ENCODE measurements around the gene CAND2. TPM values are rescaled to one million over a fixed set of nuclear protein-coding genes. Genes with fewer than 3 reads are reported as not detected.
A peak's percentile ranks its signal among the peaks of the same experiment; 100 is the strongest.

Gene CAND2
- total RNA-seq, 5 donors from 2014 or later (not counting 1 experiment from before 2014, with no cell fraction given) = 2.1 to 5.9 (median 3.2) TPM

GRCh38 chr3:12768579-12769527, 27.6 kb upstream of the CAND2 start:
- Histone ChIP-seq H3K4me1 (ENCODE audit: control insufficient read depth in 1 of 2, extremely low read depth in 1 of 2, insufficient read depth in 2 of 2, low read length in 2 of 2) (no peaks in the 10 kb centered on the region), H3K9me3 (no peaks in the 10 kb centered on the region), H3K27ac (ENCODE audit: low read length) (no peak overlapping the region), H3K4me3 (ENCODE audit: control insufficient read depth in 1 of 2, extremely low read depth in 1 of 2, low read length in 1 of 2) (no peak overlapping the region), H3K36me3 (ENCODE audit: control insufficient read depth in 2 of 2, extremely low read depth in 1 of 2, insufficient read depth in 1 of 2, low read length in 1 of 2) (no peaks in the 10 kb centered on the region), H3K27me3 (replicated peaks in 1 of 2; ENCODE audit: control insufficient read depth in 2 of 2, extremely low read depth in 1 of 2, insufficient read depth in 2 of 2, low read length in 1 of 2) (peaks cover 0 to 13% of the 10 kb centered on the region in 2 experiments)
- no peak for ATAC-seq (replicated peaks in 1 of 4)
- ChIA-PET CTCF (no interaction called here), POLR2A (no interaction called here)
- H3K4me3 Mint-ChIP-seq = no peak overlapping the region
- peaks cover 4 to 8% (median 7%) of the 10 kb centered on the region in 3 donors for H3K4me1 Mint-ChIP-seq
- no peaks in the 10 kb centered on the region for H3K9me3 Mint-ChIP-seq
- 93% methylated on average over 30 of the region's 54 CpGs for WGBS (ENCODE audit: insufficient coverage)
- no peak for DNase-seq
- H3K36me3 Mint-ChIP-seq = no peaks in the 10 kb centered on the region
- H3K27ac Mint-ChIP-seq = no peak overlapping the region
- peaks cover 0 to 4% of the 10 kb centered on the region in 2 donors for H3K27me3 Mint-ChIP-seq

GRCh38 chr3:12769761-12770160, 26.7 kb upstream of the CAND2 start:
- Histone ChIP-seq H3K9me3 (no peaks in the 10 kb centered on the region), H3K36me3 (ENCODE audit: control insufficient read depth in 2 of 2, extremely low read depth in 1 of 2, insufficient read depth in 1 of 2, low read length in 1 of 2) (no peaks in the 10 kb centered on the region), H3K27me3 (replicated peaks in 1 of 2; ENCODE audit: control insufficient read depth in 2 of 2, extremely low read depth in 1 of 2, insufficient read depth in 2 of 2, low read length in 1 of 2) (peaks cover 0 to 17% of the 10 kb centered on the region in 2 experiments), H3K27ac (ENCODE audit: low read length) (no peak overlapping the region), H3K4me3 (ENCODE audit: control insufficient read depth in 1 of 2, extremely low read depth in 1 of 2, low read length in 1 of 2) (no peak overlapping the region), H3K4me1 (ENCODE audit: control insufficient read depth in 1 of 2, extremely low read depth in 1 of 2, insufficient read depth in 2 of 2, low read length in 2 of 2) (no peaks in the 10 kb centered on the region)
- Mint-ChIP-seq H3K4me1 (peaks cover 4 to 8% (median 7%) of the 10 kb centered on the region in 3 donors), H3K36me3 (no peaks in the 10 kb centered on the region), H3K4me3 (no peak overlapping the region), H3K9me3 (no peaks in the 10 kb centered on the region), H3K27me3 (peaks cover 4 to 6% of the 10 kb centered on the region in 2 donors), H3K27ac (no peak overlapping the region)
- ATAC-seq (replicated peaks in 1 of 4) (no peak), DNase-seq (no peak)
- WGBS (ENCODE audit: insufficient coverage) = no CpG with 5 or more reads among the region's 2 CpGs
- POLR2A ChIA-PET = no interaction called here
- CTCF ChIA-PET = no interaction called here

- peaks cover 4 to 8% (median 7%) of the 10 kb centered on the region in 3 donors for H3K4me1 Mint-ChIP-seq
- 79% methylated on average over 8 of the region's 9 CpGs for WGBS (ENCODE audit: insufficient coverage)
- H3K27me3 ChIP-seq (replicated peaks in 1 of 2; ENCODE audit: control insufficient read depth in 2 of 2, extremely low read depth in 1 of 2, insufficient read depth in 2 of 2, low read length in 1 of 2) = peaks cover 0 to 22% of the 10 kb centered on the region in 2 experiments
- no peaks in the 10 kb centered on the region for H3K9me3 ChIP-seq
- H3K27ac Mint-ChIP-seq = no peak overlapping the region
- no peak for DNase-seq
- ChIA-PET CTCF (no interaction called here), POLR2A (no interaction called here)
- H3K4me3 Mint-ChIP-seq = no peak overlapping the region
- no peak overlapping the region for H3K4me3 ChIP-seq (ENCODE audit: control insufficient read depth in 1 of 2, extremely low read depth in 1 of 2, low read length in 1 of 2)
- H3K4me1 ChIP-seq (ENCODE audit: control insufficient read depth in 1 of 2, extremely low read depth in 1 of 2, insufficient read depth in 2 of 2, low read length in 2 of 2) = no peaks in the 10 kb centered on the region
- no peaks in the 10 kb centered on the region for H3K9me3 Mint-ChIP-seq
- H3K27ac ChIP-seq (ENCODE audit: low read length) = no peak overlapping the region
- H3K27me3 Mint-ChIP-seq = peaks cover 6% of the 10 kb centered on the region in 2 donors
- H3K36me3 ChIP-seq (ENCODE audit: control insufficient read depth in 2 of 2, extremely low read depth in 1 of 2, insufficient read depth in 1 of 2, low read length in 1 of 2) = no peaks in the 10 kb centered on the region
- no peaks in the 10 kb centered on the region for H3K36me3 Mint-ChIP-seq
- ATAC-seq (replicated peaks in 1 of 4) = no peak
These were observed 25.2 kb upstream of the CAND2 start for GRCh38 chr3:12771236-12771635.

GRCh38 chr3:12772462-12772861, 24.0 kb upstream of the CAND2 start:
- peaks cover 0 to 22% of the 10 kb centered on the region in 2 experiments for H3K27me3 ChIP-seq (replicated peaks in 1 of 2; ENCODE audit: control insufficient read depth in 2 of 2, extremely low read depth in 1 of 2, insufficient read depth in 2 of 2, low read length in 1 of 2)
- Mint-ChIP-seq H3K9me3 (no peaks in the 10 kb centered on the region), H3K36me3 (no peaks in the 10 kb centered on the region), H3K4me1 (peaks cover 4 to 8% (median 7%) of the 10 kb centered on the region in 3 donors), H3K4me3 (no peak overlapping the region), H3K27me3 (peaks cover 6 to 13% of the 10 kb centered on the region in 2 donors), H3K27ac (no peak overlapping the region)
- no peaks in the 10 kb centered on the region for H3K9me3 ChIP-seq
- H3K36me3 ChIP-seq (ENCODE audit: control insufficient read depth in 2 of 2, extremely low read depth in 1 of 2, insufficient read depth in 1 of 2, low read length in 1 of 2) = no peaks in the 10 kb centered on the region
- DNase-seq (no peak), ATAC-seq (replicated peaks in 1 of 4) (no peak)
- no CpG with 5 or more reads among the region's 5 CpGs for WGBS (ENCODE audit: insufficient coverage)
- no peak overlapping the region for H3K27ac ChIP-seq (ENCODE audit: low read length)
- no peak overlapping the region for H3K4me3 ChIP-seq (ENCODE audit: control insufficient read depth in 1 of 2, extremely low read depth in 1 of 2, low read length in 1 of 2)
- POLR2A ChIA-PET = interaction anchor here in 1 of 2 donors (0.6 kb wide), 1 partner anchor 148 kb away, joined by 3 read pairs; no protein-coding TSS in a partner anchor
- no peaks in the 10 kb centered on the region for H3K4me1 ChIP-seq (ENCODE audit: control insufficient read depth in 1 of 2, extremely low read depth in 1 of 2, insufficient read depth in 2 of 2, low read length in 2 of 2)
- CTCF ChIA-PET = no interaction called here

GRCh38 chr3:12773030-12773709, 23.3 kb upstream of the CAND2 start:
- Histone ChIP-seq H3K27me3 (replicated peaks in 1 of 2; ENCODE audit: control insufficient read depth in 2 of 2, extremely low read depth in 1 of 2, insufficient read depth in 2 of 2, low read length in 1 of 2) (peaks cover 0 to 24% of the 10 kb centered on the region in 2 experiments), H3K27ac (ENCODE audit: low read length) (no peak overlapping the region), H3K36me3 (ENCODE audit: control insufficient read depth in 2 of 2, extremely low read depth in 1 of 2, insufficient read depth in 1 of 2, low read length in 1 of 2) (no peaks in the 10 kb centered on the region), H3K4me1 (ENCODE audit: control insufficient read depth in 1 of 2, extremely low read depth in 1 of 2, insufficient read depth in 2 of 2, low read length in 2 of 2) (no peaks in the 10 kb centered on the region), H3K9me3 (no peaks in the 10 kb centered on the region), H3K4me3 (ENCODE audit: control insufficient read depth in 1 of 2, extremely low read depth in 1 of 2, low read length in 1 of 2) (no peak overlapping the region)
- POLR2A ChIA-PET = no interaction called here
- Mint-ChIP-seq H3K36me3 (no peaks in the 10 kb centered on the region), H3K27ac (peak overlapping the region in 1 of 2 donors; percentile 4), H3K9me3 (no peaks in the 10 kb centered on the region), H3K4me3 (no peak overlapping the region), H3K4me1 (peaks cover 4 to 8% (median 7%) of the 10 kb centered on the region in 3 donors), H3K27me3 (peaks cover 6 to 15% of the 10 kb centered on the region in 2 donors)
- CTCF ChIA-PET = no interaction called here
- WGBS (ENCODE audit: insufficient coverage) = 0% methylated on average over 1 of the region's 2 CpGs
- no peak for ATAC-seq (replicated peaks in 1 of 4)
- no peak for DNase-seq

GRCh38 chr3:12773710-12774086, 22.8 kb upstream of the CAND2 start:
- Histone ChIP-seq H3K27me3 (replicated peaks in 1 of 2; ENCODE audit: control insufficient read depth in 2 of 2, extremely low read depth in 1 of 2, insufficient read depth in 2 of 2, low read length in 1 of 2) (peaks cover 0 to 24% of the 10 kb centered on the region in 2 experiments), H3K4me1 (ENCODE audit: control insufficient read depth in 1 of 2, extremely low read depth in 1 of 2, insufficient read depth in 2 of 2, low read length in 2 of 2) (no peaks in the 10 kb centered on the region), H3K4me3 (ENCODE audit: control insufficient read depth in 1 of 2, extremely low read depth in 1 of 2, low read length in 1 of 2) (no peak overlapping the region), H3K9me3 (no peaks in the 10 kb centered on the region), H3K36me3 (ENCODE audit: control insufficient read depth in 2 of 2, extremely low read depth in 1 of 2, insufficient read depth in 1 of 2, low read length in 1 of 2) (no peaks in the 10 kb centered on the region), H3K27ac (ENCODE audit: low read length) (no peak overlapping the region)
- Mint-ChIP-seq H3K27ac (peak overlapping the region in 1 of 2 donors; percentile 4), H3K27me3 (peaks cover 4 to 15% of the 10 kb centered on the region in 2 donors), H3K4me1 (peaks cover 4 to 8% (median 7%) of the 10 kb centered on the region in 3 donors), H3K9me3 (no peaks in the 10 kb centered on the region), H3K36me3 (no peaks in the 10 kb centered on the region), H3K4me3 (no peak overlapping the region)
- CTCF ChIA-PET = no interaction called here
- ATAC-seq (replicated peaks in 1 of 4) = no peak
- POLR2A ChIA-PET = no interaction called here
- no peak for DNase-seq
- no CpG with 5 or more reads among the region's 1 CpG for WGBS (ENCODE audit: insufficient coverage)
